ENCODE results near the gene ZNF728.

DNA sequence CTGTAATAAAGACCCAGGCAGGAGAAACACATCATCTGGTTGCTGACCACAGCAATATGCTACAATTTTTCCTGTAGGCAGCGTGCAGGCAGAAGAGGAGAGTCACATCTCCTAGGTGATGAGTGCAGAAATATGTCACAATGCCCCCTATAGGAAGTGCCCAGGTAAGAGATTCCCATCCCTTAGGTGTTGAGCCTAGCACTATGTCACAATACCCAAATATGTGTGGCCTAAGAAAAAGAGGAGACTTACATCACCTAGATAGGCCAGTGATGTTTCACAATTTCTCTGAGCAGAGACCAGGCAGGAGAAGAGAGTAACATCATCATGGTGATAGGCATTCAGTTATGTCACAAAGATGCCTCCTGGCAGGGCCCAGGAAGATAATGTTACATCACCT, 49.4 kb upstream of the ZNF728 start:
- TF ChIP-seq, protein P1, sequence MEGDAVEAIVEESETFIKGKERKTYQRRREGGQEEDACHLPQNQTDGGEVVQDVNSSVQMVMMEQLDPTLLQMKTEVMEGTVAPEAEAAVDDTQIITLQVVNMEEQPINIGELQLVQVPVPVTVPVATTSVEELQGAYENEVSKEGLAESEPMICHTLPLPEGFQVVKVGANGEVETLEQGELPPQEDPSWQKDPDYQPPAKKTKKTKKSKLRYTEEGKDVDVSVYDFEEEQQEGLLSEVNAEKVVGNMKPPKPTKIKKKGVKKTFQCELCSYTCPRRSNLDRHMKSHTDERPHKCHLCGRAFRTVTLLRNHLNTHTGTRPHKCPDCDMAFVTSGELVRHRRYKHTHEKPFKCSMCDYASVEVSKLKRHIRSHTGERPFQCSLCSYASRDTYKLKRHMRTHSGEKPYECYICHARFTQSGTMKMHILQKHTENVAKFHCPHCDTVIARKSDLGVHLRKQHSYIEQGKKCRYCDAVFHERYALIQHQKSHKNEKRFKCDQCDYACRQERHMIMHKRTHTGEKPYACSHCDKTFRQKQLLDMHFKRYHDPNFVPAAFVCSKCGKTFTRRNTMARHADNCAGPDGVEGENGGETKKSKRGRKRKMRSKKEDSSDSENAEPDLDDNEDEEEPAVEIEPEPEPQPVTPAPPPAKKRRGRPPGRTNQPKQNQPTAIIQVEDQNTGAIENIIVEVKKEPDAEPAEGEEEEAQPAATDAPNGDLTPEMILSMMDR (IDR thresholded peaks at IDR 0.05) = no peak
- TF ChIP-seq POLR2A (IDR thresholded peaks at IDR 0.05) = no peak
